Body of pancreas (tissue), 4 donors: ENCODE measurements around the gene POMT2.

Experiments
- CTCF ChIP-seq, 7 experiments: fragments of 450-650 bp in 4 of 7; fragments of 200-600 bp in 3 of 7; sonication (generic) in 3 of 7; IDR thresholded peaks; one replicate each; pipeline ENCODE4 v1.5.1; 2016 to 2019; ENCODE audit warnings: antibody characterized with exemption in 7 of 7
- POLR2A ChIP-seq, 3 donors: fragments of 450-650 bp; IDR thresholded peaks; one replicate each; pipeline ENCODE4 v1.6.1; 2016; ENCODE audit warnings: antibody characterized with exemption in 3 of 3, mild to moderate bottlenecking in 2 of 3

- TF ChIP-seq POLR2A (IDR thresholded peaks at IDR 0.05), result no peak
- no peak for TF ChIP-seq CTCF (IDR thresholded peaks at IDR 0.05)
These were observed 50.1 kb downstream of the POMT2 start for GRCh38 chr14:77270361-77271112.
